ENCODE measurements around the gene DNLZ.

DNA sequence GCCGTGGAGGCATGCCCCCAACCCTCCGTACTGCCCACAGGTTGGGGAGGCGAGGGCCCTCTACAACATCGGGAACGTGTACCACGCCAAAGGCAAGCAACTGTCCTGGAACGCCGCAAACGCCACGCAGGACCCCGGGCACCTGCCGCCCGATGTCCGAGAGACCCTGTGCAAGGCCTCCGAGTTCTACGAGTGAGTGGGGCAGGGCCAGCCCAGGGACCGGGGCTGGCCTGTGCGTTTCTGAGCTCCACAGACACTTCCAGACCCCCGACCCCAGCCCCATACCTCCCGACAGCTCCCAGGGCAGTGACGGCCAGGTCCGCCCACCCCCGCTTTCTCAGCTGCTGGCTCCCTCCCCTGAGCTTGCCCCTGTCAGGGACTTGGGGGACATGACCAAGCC lies 26.7 kb downstream of the DNLZ start:
- TF ChIP-seq RNF2 (IDR thresholded peaks at IDR 0.05; ENCODE audit: borderline replicate concordance, low read depth) (no peak), POLR2A (IDR thresholded peaks at IDR 0.05; ENCODE audit: low read length) (no peak), MYC (IDR thresholded peaks at IDR 0.05; ENCODE audit: borderline replicate concordance, low read length) (no peak)
- TF ChIP-seq, protein P1, sequence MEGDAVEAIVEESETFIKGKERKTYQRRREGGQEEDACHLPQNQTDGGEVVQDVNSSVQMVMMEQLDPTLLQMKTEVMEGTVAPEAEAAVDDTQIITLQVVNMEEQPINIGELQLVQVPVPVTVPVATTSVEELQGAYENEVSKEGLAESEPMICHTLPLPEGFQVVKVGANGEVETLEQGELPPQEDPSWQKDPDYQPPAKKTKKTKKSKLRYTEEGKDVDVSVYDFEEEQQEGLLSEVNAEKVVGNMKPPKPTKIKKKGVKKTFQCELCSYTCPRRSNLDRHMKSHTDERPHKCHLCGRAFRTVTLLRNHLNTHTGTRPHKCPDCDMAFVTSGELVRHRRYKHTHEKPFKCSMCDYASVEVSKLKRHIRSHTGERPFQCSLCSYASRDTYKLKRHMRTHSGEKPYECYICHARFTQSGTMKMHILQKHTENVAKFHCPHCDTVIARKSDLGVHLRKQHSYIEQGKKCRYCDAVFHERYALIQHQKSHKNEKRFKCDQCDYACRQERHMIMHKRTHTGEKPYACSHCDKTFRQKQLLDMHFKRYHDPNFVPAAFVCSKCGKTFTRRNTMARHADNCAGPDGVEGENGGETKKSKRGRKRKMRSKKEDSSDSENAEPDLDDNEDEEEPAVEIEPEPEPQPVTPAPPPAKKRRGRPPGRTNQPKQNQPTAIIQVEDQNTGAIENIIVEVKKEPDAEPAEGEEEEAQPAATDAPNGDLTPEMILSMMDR (IDR thresholded peaks at IDR 0.05) = no peak

All from A549 (cell line).